Mesendoderm (in vitro differentiated cells): ENCODE data around the gene SUGCT.

Experiments
- DNase-seq: peaks from one replicate; pipeline ENCODE4 v3.0.0; 2013
- H2AK5ac ChIP-seq: 2 replicates; pipeline ENCODE4 v1.6.1; 2013; ENCODE audit warnings: low read length, inconsistent platforms
- H2BK120ac ChIP-seq: 2 replicates; pipeline ENCODE4 v1.6.1; 2013; ENCODE audit warnings: low read depth, mild to moderate bottlenecking, low read length, moderate library complexity, mixed read lengths
- H2BK15ac ChIP-seq: replicated peaks from 2 replicates; pipeline ENCODE4 v1.6.1; 2013; ENCODE audit warnings: low read depth, mild to moderate bottlenecking, moderate library complexity
- H2BK5ac ChIP-seq: 2 replicates; pipeline ENCODE4 v1.6.1; 2013; ENCODE audit warnings: low read length, inconsistent platforms
- H3K18ac ChIP-seq: 2 replicates; pipeline ENCODE4 v1.6.1; 2013; ENCODE audit warnings: mild to moderate bottlenecking, low read length, mixed read lengths
- H3K23ac ChIP-seq: one replicate; pipeline ENCODE4 v1.6.1; 2013; ENCODE audit warnings: low read length
- H3K27ac ChIP-seq: 2 replicates; pipeline ENCODE4 v1.5.1; 2013; ENCODE audit warnings: low read depth, mild to moderate bottlenecking, inconsistent platforms, low read length, moderate library complexity
- H3K27me3 ChIP-seq: 2 replicates; pipeline ENCODE4 v1.6.1; 2013; ENCODE audit warnings: low read length, control low read depth, mild to moderate bottlenecking, inconsistent platforms; ENCODE audit not compliant: insufficient read depth, poor library complexity
- H3K36me3 ChIP-seq: 2 replicates; pipeline ENCODE4 v1.6.1; 2013; ENCODE audit warnings: low read length, inconsistent platforms; ENCODE audit not compliant: control insufficient read depth, insufficient read depth
- H3K4ac ChIP-seq: one replicate; pipeline ENCODE4 v1.6.1; 2013; ENCODE audit warnings: low read depth, mild to moderate bottlenecking, low read length, moderate library complexity
- H3K4me1 ChIP-seq: 2 replicates; pipeline ENCODE4 v1.6.1; 2013; ENCODE audit warnings: low read depth, low read length, inconsistent platforms; ENCODE audit not compliant: control insufficient read depth
- H3K4me2 ChIP-seq: 2 replicates; pipeline ENCODE4 v1.6.1; 2013; ENCODE audit warnings: low read length
- H3K4me3 ChIP-seq: 2 replicates; pipeline ENCODE4 v1.5.1; 2013; ENCODE audit warnings: mild to moderate bottlenecking, low read length
- H3K56ac ChIP-seq: one replicate; pipeline ENCODE4 v1.6.1; 2013; ENCODE audit warnings: low read length
- H3K79me1 ChIP-seq: 2 replicates; pipeline ENCODE4 v1.6.1; 2013; ENCODE audit warnings: low read length, inconsistent platforms
- H3K79me2 ChIP-seq: 2 replicates; pipeline ENCODE4 v1.6.1; 2013; ENCODE audit warnings: mild to moderate bottlenecking, low read length; ENCODE audit not compliant: control insufficient read depth, insufficient read depth
- H3K9ac ChIP-seq: 2 replicates; pipeline ENCODE4 v1.6.1; 2013; ENCODE audit warnings: low read length, inconsistent platforms
- H4K5ac ChIP-seq: one replicate; pipeline ENCODE4 v1.6.1; 2013; ENCODE audit warnings: low read length
- H4K8ac ChIP-seq: one replicate; pipeline ENCODE4 v1.6.1; 2013; ENCODE audit warnings: low read depth, mild to moderate bottlenecking, control low read depth, low read length, moderate library complexity
- WGBS: extraction: QIAGEN DNeasy Blood & Tissue Kit; methylation state at CpG from one replicate; pipeline ENCODE4 v1.1.7; 2013; ENCODE audit warnings: low lambda C conversion rate, missing lambda C conversion rate; ENCODE audit not compliant: insufficient coverage; ENCODE audit errors: extremely low coverage; 5-methylcytosine and 5-hydroxymethylcytosine counted together

SUGCT gene

GRCh38 chr7:40883826-40884225 is 749.0 kb downstream of the SUGCT start:
- Histone ChIP-seq H2BK5ac (no peak overlapping the region), H3K27ac (no peak overlapping the region), H3K9ac (no peak overlapping the region), H2BK120ac (no peak overlapping the region), H3K79me2 (no peaks in the 10 kb centered on the region), H3K79me1 (no peaks in the 10 kb centered on the region), H4K5ac (no peak overlapping the region), H2BK15ac (no peak overlapping the region), H3K23ac (no peak overlapping the region), H3K4me3 (no peak overlapping the region), H3K4ac (no peak overlapping the region), H2AK5ac (no peak overlapping the region), H3K4me2 (no peak overlapping the region), H3K4me1 (no peaks in the 10 kb centered on the region), H3K56ac (no peak overlapping the region), H3K27me3 (no peaks in the 10 kb centered on the region), H3K36me3 (no peaks in the 10 kb centered on the region), H3K18ac (no peak overlapping the region), H4K8ac (no peak overlapping the region)
- no peak for DNase-seq

GRCh38 chr7:40884241-40884640 is 749.4 kb downstream of the SUGCT start:
- H3K79me1 ChIP-seq, result no peaks in the 10 kb centered on the region
- H2BK120ac ChIP-seq, result no peak overlapping the region
- H3K9ac ChIP-seq, result no peak overlapping the region
- no peak overlapping the region for H3K18ac ChIP-seq
- no peak overlapping the region for H2AK5ac ChIP-seq
- no peak overlapping the region for H4K8ac ChIP-seq
- H3K23ac ChIP-seq, result no peak overlapping the region
- no peaks in the 10 kb centered on the region for H3K27me3 ChIP-seq
- no peak overlapping the region for H3K4me3 ChIP-seq
- H3K79me2 ChIP-seq, result no peaks in the 10 kb centered on the region
- no peak overlapping the region for H2BK5ac ChIP-seq
- no peaks in the 10 kb centered on the region for H3K36me3 ChIP-seq
- no peak overlapping the region for H3K4ac ChIP-seq
- H3K4me2 ChIP-seq, result no peak overlapping the region
- no peak overlapping the region for H3K27ac ChIP-seq
- H4K5ac ChIP-seq, result no peak overlapping the region
- H2BK15ac ChIP-seq, result no peak overlapping the region
- H3K4me1 ChIP-seq, result no peaks in the 10 kb centered on the region
- no peak overlapping the region for H3K56ac ChIP-seq
- no CpG with 5 or more reads among the region's 3 CpGs for WGBS
- no peak for DNase-seq

- H2BK5ac ChIP-seq, result no peak overlapping the region
- H4K8ac ChIP-seq, result no peak overlapping the region
- no CpG with 5 or more reads among the region's 2 CpGs for WGBS
- no peak overlapping the region for H3K4ac ChIP-seq
- no peaks in the 10 kb centered on the region for H3K79me1 ChIP-seq
- H2AK5ac ChIP-seq, result no peak overlapping the region
- H3K79me2 ChIP-seq, result no peaks in the 10 kb centered on the region
- no peak overlapping the region for H3K27ac ChIP-seq
- no peaks in the 10 kb centered on the region for H3K36me3 ChIP-seq
- H2BK120ac ChIP-seq, result no peak overlapping the region
- H3K4me3 ChIP-seq, result no peak overlapping the region
- no peak overlapping the region for H2BK15ac ChIP-seq
- no peak overlapping the region for H3K56ac ChIP-seq
- no peaks in the 10 kb centered on the region for H3K4me1 ChIP-seq
- H3K23ac ChIP-seq, result no peak overlapping the region
- no peak overlapping the region for H4K5ac ChIP-seq
- no peaks in the 10 kb centered on the region for H3K27me3 ChIP-seq
- no peak overlapping the region for H3K9ac ChIP-seq
- H3K4me2 ChIP-seq, result no peak overlapping the region
- no peak for DNase-seq
- H3K18ac ChIP-seq, result no peak overlapping the region
These were observed 750.7 kb downstream of the SUGCT start for GRCh38 chr7:40885503-40885902.

DNA sequence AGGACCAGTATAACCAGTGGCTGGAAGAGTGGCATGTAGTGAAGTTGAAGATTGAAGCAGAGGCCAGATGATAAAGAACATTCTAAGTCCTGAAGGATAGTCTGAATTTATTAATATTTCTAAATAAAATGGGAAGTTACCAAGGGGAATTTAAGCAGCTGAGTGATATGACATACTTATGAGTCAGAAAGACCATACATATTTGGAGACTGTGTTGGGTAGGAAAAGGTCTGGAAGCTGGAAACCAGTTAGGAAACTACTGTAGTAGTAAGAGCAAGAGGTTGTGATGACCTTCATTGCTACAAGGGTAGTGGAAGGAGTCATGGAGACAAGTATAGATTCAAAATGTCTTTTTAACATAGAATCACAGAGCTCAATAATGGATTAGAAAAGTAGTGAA is 752.3 kb downstream of the SUGCT start:
- Histone ChIP-seq H3K79me2 (no peaks in the 10 kb centered on the region), H2BK120ac (no peak overlapping the region), H4K5ac (no peak overlapping the region), H3K4me1 (no peaks in the 10 kb centered on the region), H3K56ac (no peak overlapping the region), H3K27ac (no peak overlapping the region), H3K36me3 (no peaks in the 10 kb centered on the region), H4K8ac (no peak overlapping the region), H3K18ac (no peak overlapping the region), H3K4me3 (no peak overlapping the region), H2BK5ac (no peak overlapping the region), H2AK5ac (no peak overlapping the region), H2BK15ac (no peak overlapping the region), H3K79me1 (no peaks in the 10 kb centered on the region), H3K23ac (no peak overlapping the region), H3K9ac (no peak overlapping the region), H3K4me2 (no peak overlapping the region), H3K4ac (no peak overlapping the region), H3K27me3 (no peaks in the 10 kb centered on the region)
- DNase-seq, result no peak

DNA sequence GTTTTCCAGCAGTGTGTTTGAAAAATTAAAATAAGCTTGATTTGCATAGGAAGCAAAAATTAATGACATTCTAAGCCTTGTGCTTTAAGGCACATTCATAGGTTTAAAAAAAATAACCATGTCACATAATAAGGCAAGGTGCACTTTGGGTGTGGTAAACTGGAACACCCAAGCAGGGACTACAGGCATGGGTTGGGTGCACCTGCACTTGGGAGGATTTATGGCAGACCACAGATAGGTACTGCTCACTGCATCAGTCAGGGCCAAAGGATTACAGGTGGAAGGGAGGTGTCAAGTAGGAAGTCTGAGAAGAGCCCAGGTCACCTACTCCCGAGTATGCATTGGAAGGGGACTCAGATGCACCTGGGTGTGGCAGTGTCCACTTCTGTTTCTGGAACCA is 753.7 kb downstream of the SUGCT start:
- no peaks in the 10 kb centered on the region for H3K27me3 ChIP-seq
- H2BK5ac ChIP-seq, result no peak overlapping the region
- DNase-seq, result no peak
- H2AK5ac ChIP-seq, result no peak overlapping the region
- H3K36me3 ChIP-seq, result no peaks in the 10 kb centered on the region
- H3K18ac ChIP-seq, result no peak overlapping the region
- no peak overlapping the region for H3K9ac ChIP-seq
- no peaks in the 10 kb centered on the region for H3K79me2 ChIP-seq
- H2BK120ac ChIP-seq, result no peak overlapping the region
- H3K4me3 ChIP-seq, result no peak overlapping the region
- H3K4ac ChIP-seq, result no peak overlapping the region
- no peaks in the 10 kb centered on the region for H3K79me1 ChIP-seq
- no peaks in the 10 kb centered on the region for H3K4me1 ChIP-seq
- H3K23ac ChIP-seq, result no peak overlapping the region
- no peak overlapping the region for H4K5ac ChIP-seq
- H3K4me2 ChIP-seq, result no peak overlapping the region
- no peak overlapping the region for H3K27ac ChIP-seq
- no peak overlapping the region for H2BK15ac ChIP-seq
- WGBS, result no CpG with 5 or more reads among the region's 1 CpG
- H4K8ac ChIP-seq, result no peak overlapping the region
- no peak overlapping the region for H3K56ac ChIP-seq

- H3K4me3 ChIP-seq, result no peak overlapping the region
- no peak overlapping the region for H3K56ac ChIP-seq
- H4K8ac ChIP-seq, result no peak overlapping the region
- H3K79me1 ChIP-seq, result no peaks in the 10 kb centered on the region
- no peak overlapping the region for H3K23ac ChIP-seq
- H2BK15ac ChIP-seq, result no peak overlapping the region
- DNase-seq, result no peak
- no peaks in the 10 kb centered on the region for H3K36me3 ChIP-seq
- no peak overlapping the region for H4K5ac ChIP-seq
- H3K79me2 ChIP-seq, result no peaks in the 10 kb centered on the region
- no peak overlapping the region for H3K4ac ChIP-seq
- no peak overlapping the region for H3K27ac ChIP-seq
- no peak overlapping the region for H3K9ac ChIP-seq
- H2AK5ac ChIP-seq, result no peak overlapping the region
- H2BK120ac ChIP-seq, result no peak overlapping the region
- no peak overlapping the region for H3K4me2 ChIP-seq
- H3K18ac ChIP-seq, result no peak overlapping the region
- H3K4me1 ChIP-seq, result no peaks in the 10 kb centered on the region
- no peaks in the 10 kb centered on the region for H3K27me3 ChIP-seq
- no CpG with 5 or more reads among the region's 4 CpGs for WGBS
- no peak overlapping the region for H2BK5ac ChIP-seq
These were observed 754.3 kb downstream of the SUGCT start for GRCh38 chr7:40889099-40889498.
